ENCODE results near the gene SRRM4. TPM values are rescaled to one million over a fixed set of nuclear protein-coding genes. Genes with fewer than 3 reads are reported as not detected.

Gene SRRM4
- total RNA-seq, 1 experiment from 2014 or later, result 1.4 TPM

- Mint-ChIP-seq H3K4me3 (no peak overlapping the region), H3K36me3 (ENCODE audit: insufficient read depth in 1 of 3, low read depth in 3 of 3) (0 out of 7 replicates have a peak, but pooled peaks cover 0 to 2% (median 0%) of the 10 kb centered on the region in 3 experiments), H3K9me3 (peaks cover 2 to 4% of the 10 kb centered on the region in 2 experiments; a peak in 1 of 5 replicates), H3K27ac (no peak overlapping the region; a peak in 1 of 7 replicates), H3K4me1 (peaks cover 15 to 37% of the 10 kb centered on the region in 2 experiments), H3K27me3 (ENCODE audit: low read depth) (no peaks in the 10 kb centered on the region; the same call in 1 of the 2 replicates)
- H2BK15ac ChIP-seq (ENCODE audit: low read depth, low read length), result no peak overlapping the region
- H2BK120ac ChIP-seq (ENCODE audit: low read depth, low read length, poor library complexity, severe bottlenecking), result no peak overlapping the region
- no peaks in the 10 kb centered on the region for H4K20me1 ChIP-seq (ENCODE audit: control insufficient read depth, insufficient read depth, insufficient read length)
- no peak overlapping the region for H2BK5ac ChIP-seq (ENCODE audit: insufficient read length, low read length)
- no peak overlapping the region for H3K14ac ChIP-seq (ENCODE audit: insufficient read depth, low read length)
- H3K79me1 ChIP-seq (ENCODE audit: insufficient read depth, low read depth, low read length, poor library complexity, severe bottlenecking), result no peaks in the 10 kb centered on the region
- H3K23me2 ChIP-seq (ENCODE audit: insufficient read length, low read depth, low read length, poor library complexity, severe bottlenecking), result no peaks in the 10 kb centered on the region
- H3K9ac ChIP-seq (ENCODE audit: extremely low read depth, insufficient read length, low read length), result no peak overlapping the region
- H3K79me2 ChIP-seq (ENCODE audit: insufficient read depth, low read length), result no peaks in the 10 kb centered on the region
- no peak overlapping the region for H3K18ac ChIP-seq (ENCODE audit: insufficient read length, low read depth, low read length)
- H3K4ac ChIP-seq (ENCODE audit: low read depth, low read length), result no peak overlapping the region
- H3K56ac ChIP-seq (ENCODE audit: insufficient read length, low read depth, low read length), result no peak overlapping the region
- H3K9me3 ChIP-seq (ENCODE audit: control insufficient read depth, low read depth, low read length), result no peaks in the 10 kb centered on the region
- H3K27ac ChIP-seq (ENCODE audit: insufficient read length, low read depth, low read length), result no peak overlapping the region
- no peak overlapping the region for H2BK20ac ChIP-seq (ENCODE audit: low read depth, low read length, poor library complexity, severe bottlenecking)
- H3K4me2 ChIP-seq (ENCODE audit: insufficient read depth, insufficient read length, low read length), result no peak overlapping the region
- no peak for DNase-seq
- no peak overlapping the region for H4K8ac ChIP-seq (replicated peaks; ENCODE audit: insufficient read length, low read depth, low read length)
- H2AFZ ChIP-seq (ENCODE audit: low read length), result no peak overlapping the region
- no peak overlapping the region for H4K91ac ChIP-seq (ENCODE audit: insufficient read length, low read depth, low read length)
- no peak overlapping the region for H2BK12ac ChIP-seq (ENCODE audit: insufficient read length, low read depth, low read length)
- peaks cover 3% of the 10 kb centered on the region; the same call in 1 of the 2 replicates for H3K4me1 ChIP-seq (ENCODE audit: insufficient read depth, low read length)
- no peak overlapping the region for H3T11ph ChIP-seq (ENCODE audit: low read length)
- TF ChIP-seq, protein P1, sequence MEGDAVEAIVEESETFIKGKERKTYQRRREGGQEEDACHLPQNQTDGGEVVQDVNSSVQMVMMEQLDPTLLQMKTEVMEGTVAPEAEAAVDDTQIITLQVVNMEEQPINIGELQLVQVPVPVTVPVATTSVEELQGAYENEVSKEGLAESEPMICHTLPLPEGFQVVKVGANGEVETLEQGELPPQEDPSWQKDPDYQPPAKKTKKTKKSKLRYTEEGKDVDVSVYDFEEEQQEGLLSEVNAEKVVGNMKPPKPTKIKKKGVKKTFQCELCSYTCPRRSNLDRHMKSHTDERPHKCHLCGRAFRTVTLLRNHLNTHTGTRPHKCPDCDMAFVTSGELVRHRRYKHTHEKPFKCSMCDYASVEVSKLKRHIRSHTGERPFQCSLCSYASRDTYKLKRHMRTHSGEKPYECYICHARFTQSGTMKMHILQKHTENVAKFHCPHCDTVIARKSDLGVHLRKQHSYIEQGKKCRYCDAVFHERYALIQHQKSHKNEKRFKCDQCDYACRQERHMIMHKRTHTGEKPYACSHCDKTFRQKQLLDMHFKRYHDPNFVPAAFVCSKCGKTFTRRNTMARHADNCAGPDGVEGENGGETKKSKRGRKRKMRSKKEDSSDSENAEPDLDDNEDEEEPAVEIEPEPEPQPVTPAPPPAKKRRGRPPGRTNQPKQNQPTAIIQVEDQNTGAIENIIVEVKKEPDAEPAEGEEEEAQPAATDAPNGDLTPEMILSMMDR (conservative IDR thresholded peaks at IDR 0.05), result no peak
- no peak overlapping the region for H4K5ac ChIP-seq (ENCODE audit: insufficient read length, low read depth, low read length)
- no peaks in the 10 kb centered on the region for H3K27me3 ChIP-seq (ENCODE audit: insufficient read depth, low read length)
- H3K23ac ChIP-seq (ENCODE audit: insufficient read length, low read depth, low read length), result no peak overlapping the region
- no peak overlapping the region for H2AK5ac ChIP-seq (ENCODE audit: insufficient read length, low read length)
- no CpG with 5 or more reads among the region's 6 CpGs for WGBS (ENCODE audit: extremely low coverage, insufficient read length, low lambda C conversion rate)
These were observed 62.8 kb downstream of the SRRM4 start for GRCh38 chr12:119044094-119044493.

Measured in H9 (cell line).